Measurements from ENCODE around the gene ZCCHC12. TPM values are rescaled to one million over a fixed set of nuclear protein-coding genes. Genes with fewer than 3 reads are reported as not detected.

The ZCCHC12 gene
- polyA plus RNA-seq, 1 of the 3 experiments (the other 2 are of a cell fraction), result 0.26 TPM

GRCh38 chrX:118861338-118861737, 37.7 kb downstream of the ZCCHC12 start:
- Histone ChIP-seq H3K27ac (ENCODE audit: low read depth in 2 of 2, low read length in 1 of 2) (no peak overlapping the region), H3K27me3 (ENCODE audit: insufficient read depth) (peaks cover 5% of the 10 kb centered on the region), H3K4me1 (ENCODE audit: control insufficient read depth in 1 of 2, insufficient read depth in 2 of 2, low read depth in 1 of 2, low read length in 1 of 2) (no peaks in the 10 kb centered on the region; a peak in 1 of 4 replicates), H3K9ac (no peak overlapping the region), H3F3A (replicated peaks; ENCODE audit: insufficient read depth) (no peaks in the 10 kb centered on the region), H3K9me2 (no peaks in the 10 kb centered on the region), H3K4me3 (ENCODE audit: low read depth in 2 of 2, low read length in 1 of 2) (no peak overlapping the region), H3K36me3 (replicated peaks in 1 of 2; ENCODE audit: control insufficient read depth in 1 of 2, insufficient read depth in 2 of 2, low read length in 1 of 2) (no peaks in the 10 kb centered on the region), H2AFZ (ENCODE audit: low read depth) (no peak overlapping the region), H3K4me2 (no peak overlapping the region), H3K79me2 (ENCODE audit: insufficient read depth) (no peaks in the 10 kb centered on the region), H3K9me3 (no peaks in the 10 kb centered on the region), H4K20me1 (ENCODE audit: insufficient read depth) (no peaks in the 10 kb centered on the region)
- no peak for DNase-seq
- 32% methylated on average over 2 of the region's 2 CpGs for WGBS (ENCODE audit: low lambda C conversion rate)
- POLR2A ChIA-PET, result no interaction called here
- CTCF ChIA-PET, result no interaction called here
- TF ChIP-seq USF1 (IDR thresholded peaks at IDR 0.05; ENCODE audit: borderline replicate concordance, low read depth), result no peak
- TF ChIP-seq SIN3A (IDR thresholded peaks at IDR 0.05; ENCODE audit: borderline replicate concordance, low read depth, low read length), result no peak
- no peak for TF ChIP-seq NFIC (IDR thresholded peaks at IDR 0.05; ENCODE audit: borderline replicate concordance)
- no peak for TF ChIP-seq EP300 (IDR thresholded peaks at IDR 0.05; ENCODE audit: borderline replicate concordance in 1 of 2, low read depth in 1 of 2, low read length in 1 of 2)
- no peak for TF ChIP-seq EZH2phosphoT487 (IDR thresholded peaks at IDR 0.05; ENCODE audit: borderline replicate concordance, low read depth)
- TF ChIP-seq YY1 (IDR thresholded peaks at IDR 0.05; ENCODE audit: low read depth), result no peak
- no peak for TF ChIP-seq JUND (IDR thresholded peaks at IDR 0.05)

- CTCF ChIA-PET, result interaction anchor here (0.6 kb wide), 1 partner anchor 14 kb away, joined by 3 read pairs; no protein-coding TSS in a partner anchor
- Histone ChIP-seq H3K36me3 (replicated peaks in 1 of 2; ENCODE audit: control insufficient read depth in 1 of 2, insufficient read depth in 2 of 2, low read length in 1 of 2) (no peaks in the 10 kb centered on the region), H3K79me2 (ENCODE audit: insufficient read depth) (no peaks in the 10 kb centered on the region), H4K20me1 (ENCODE audit: insufficient read depth) (no peaks in the 10 kb centered on the region), H3K4me1 (ENCODE audit: control insufficient read depth in 1 of 2, insufficient read depth in 2 of 2, low read depth in 1 of 2, low read length in 1 of 2) (no peaks in the 10 kb centered on the region; a peak in 1 of 4 replicates), H3K4me2 (no peak overlapping the region), H3K9ac (no peak overlapping the region), H3K9me3 (no peaks in the 10 kb centered on the region), H3K27me3 (ENCODE audit: insufficient read depth) (peaks cover 5% of the 10 kb centered on the region), H3F3A (replicated peaks; ENCODE audit: insufficient read depth) (no peaks in the 10 kb centered on the region), H2AFZ (ENCODE audit: low read depth) (no peak overlapping the region), H3K9me2 (no peaks in the 10 kb centered on the region), H3K27ac (ENCODE audit: low read depth in 2 of 2, low read length in 1 of 2) (no peak overlapping the region), H3K4me3 (ENCODE audit: low read depth in 2 of 2, low read length in 1 of 2) (no peak overlapping the region)
- WGBS (ENCODE audit: low lambda C conversion rate), result no CpG with 5 or more reads among the region's 1 CpG
- no peak for DNase-seq
- POLR2A ChIA-PET, result no interaction called here
- TF ChIP-seq SMC3 (IDR thresholded peaks at IDR 0.05; ENCODE audit: low read depth, low read length) (no peak), TCF12 (IDR thresholded peaks at IDR 0.05) (no peak), EZH2phosphoT487 (IDR thresholded peaks at IDR 0.05; ENCODE audit: borderline replicate concordance, low read depth) (no peak), EP300 (IDR thresholded peaks at IDR 0.05; ENCODE audit: borderline replicate concordance in 1 of 2, low read depth in 1 of 2, low read length in 1 of 2) (no peak), REST (IDR thresholded peaks at IDR 0.05; ENCODE audit: low read depth, low read length) (no peak), USF1 (IDR thresholded peaks at IDR 0.05; ENCODE audit: borderline replicate concordance, low read depth) (no peak), NFIC (IDR thresholded peaks at IDR 0.05; ENCODE audit: borderline replicate concordance) (no peak), IRF3 (IDR thresholded peaks at IDR 0.05; ENCODE audit: low read depth, low read length) (no peak), FOXM1 (IDR thresholded peaks at IDR 0.05; ENCODE audit: low read depth) (no peak), TAF1 (IDR thresholded peaks at IDR 0.05; ENCODE audit: borderline replicate concordance, low read depth, low read length) (no peak), RXRA (IDR thresholded peaks at IDR 0.05; ENCODE audit: borderline replicate concordance, low read depth) (no peak), FOXJ3 (CRISPR knock-in tag; IDR thresholded peaks at IDR 0.05) (no peak), PBX3 (IDR thresholded peaks at IDR 0.05) (no peak), JUND (IDR thresholded peaks at IDR 0.05) (no peak), ZBTB33 (IDR thresholded peaks at IDR 0.05; ENCODE audit: borderline replicate concordance, low read depth) (no peak), RCOR1 (IDR thresholded peaks at IDR 0.05; ENCODE audit: low read length) (no peak)
Measured at GRCh38 chrX:118862091-118862490, 38.5 kb downstream of the ZCCHC12 start.

All from SK-N-SH (cell line).